ENCODE data around the gene SPOCK1. TPM values are rescaled to one million over a fixed set of nuclear protein-coding genes. Genes with fewer than 3 reads are reported as not detected.

Gene SPOCK1
- total RNA-seq, 2 experiments from 2014 or later, result not detected

DNA sequence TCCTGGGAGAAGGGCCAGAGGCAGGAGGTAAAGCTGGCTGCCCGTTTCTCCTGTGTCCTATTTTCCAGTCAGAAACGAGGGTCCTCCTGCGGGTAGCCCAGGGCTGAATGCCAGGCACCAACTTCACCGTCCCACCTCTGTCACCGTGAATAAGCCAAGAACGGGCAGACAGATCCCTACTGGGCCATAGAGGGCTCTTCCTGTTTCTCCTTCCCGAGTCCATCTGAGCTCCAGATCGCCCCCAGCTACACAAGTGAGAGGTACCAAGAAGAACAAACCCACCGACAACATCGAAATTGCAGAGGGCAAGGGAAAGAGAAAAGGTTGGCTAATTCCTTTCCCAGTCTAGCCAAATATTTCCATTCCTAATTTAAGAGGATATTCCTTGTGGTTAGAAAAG lies 93.7 kb downstream of the SPOCK1 start:
- Mint-ChIP-seq H3K4me3 (no peak overlapping the region), H3K27me3 (peaks cover 3% of the 10 kb centered on the region), H3K36me3 (ENCODE audit: low read depth) (no peaks in the 10 kb centered on the region), H3K27ac (no peak overlapping the region), H3K9me3 (no peaks in the 10 kb centered on the region), H3K4me1 (ENCODE audit: low read depth) (no peaks in the 10 kb centered on the region)
- TF ChIP-seq, protein P1, sequence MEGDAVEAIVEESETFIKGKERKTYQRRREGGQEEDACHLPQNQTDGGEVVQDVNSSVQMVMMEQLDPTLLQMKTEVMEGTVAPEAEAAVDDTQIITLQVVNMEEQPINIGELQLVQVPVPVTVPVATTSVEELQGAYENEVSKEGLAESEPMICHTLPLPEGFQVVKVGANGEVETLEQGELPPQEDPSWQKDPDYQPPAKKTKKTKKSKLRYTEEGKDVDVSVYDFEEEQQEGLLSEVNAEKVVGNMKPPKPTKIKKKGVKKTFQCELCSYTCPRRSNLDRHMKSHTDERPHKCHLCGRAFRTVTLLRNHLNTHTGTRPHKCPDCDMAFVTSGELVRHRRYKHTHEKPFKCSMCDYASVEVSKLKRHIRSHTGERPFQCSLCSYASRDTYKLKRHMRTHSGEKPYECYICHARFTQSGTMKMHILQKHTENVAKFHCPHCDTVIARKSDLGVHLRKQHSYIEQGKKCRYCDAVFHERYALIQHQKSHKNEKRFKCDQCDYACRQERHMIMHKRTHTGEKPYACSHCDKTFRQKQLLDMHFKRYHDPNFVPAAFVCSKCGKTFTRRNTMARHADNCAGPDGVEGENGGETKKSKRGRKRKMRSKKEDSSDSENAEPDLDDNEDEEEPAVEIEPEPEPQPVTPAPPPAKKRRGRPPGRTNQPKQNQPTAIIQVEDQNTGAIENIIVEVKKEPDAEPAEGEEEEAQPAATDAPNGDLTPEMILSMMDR (IDR thresholded peaks at IDR 0.05), result no peak
- CTCF ChIA-PET, result no interaction called here
- POLR2A ChIA-PET, result no interaction called here
- no peak for ATAC-seq
- intact Hi-C loops (cut with micrococcal nuclease), result no loop called here
- no peak for DNase-seq

- Mint-ChIP-seq H3K9me3 (no peaks in the 10 kb centered on the region), H3K27me3 (peaks cover 3% of the 10 kb centered on the region), H3K27ac (no peak overlapping the region), H3K4me3 (no peak overlapping the region), H3K4me1 (ENCODE audit: low read depth) (no peaks in the 10 kb centered on the region), H3K36me3 (ENCODE audit: low read depth) (no peaks in the 10 kb centered on the region)
- intact Hi-C loops (cut with micrococcal nuclease), result no loop called here
- DNase-seq (no peak), ATAC-seq (no peak)
- POLR2A ChIA-PET, result no interaction called here
- CTCF ChIA-PET, result no interaction called here
- TF ChIP-seq, protein P1 (IDR thresholded peaks at IDR 0.05), result no peak
Observed at GRCh38 chr5:137403869-137404268, 95.3 kb downstream of the SPOCK1 start.

DNA sequence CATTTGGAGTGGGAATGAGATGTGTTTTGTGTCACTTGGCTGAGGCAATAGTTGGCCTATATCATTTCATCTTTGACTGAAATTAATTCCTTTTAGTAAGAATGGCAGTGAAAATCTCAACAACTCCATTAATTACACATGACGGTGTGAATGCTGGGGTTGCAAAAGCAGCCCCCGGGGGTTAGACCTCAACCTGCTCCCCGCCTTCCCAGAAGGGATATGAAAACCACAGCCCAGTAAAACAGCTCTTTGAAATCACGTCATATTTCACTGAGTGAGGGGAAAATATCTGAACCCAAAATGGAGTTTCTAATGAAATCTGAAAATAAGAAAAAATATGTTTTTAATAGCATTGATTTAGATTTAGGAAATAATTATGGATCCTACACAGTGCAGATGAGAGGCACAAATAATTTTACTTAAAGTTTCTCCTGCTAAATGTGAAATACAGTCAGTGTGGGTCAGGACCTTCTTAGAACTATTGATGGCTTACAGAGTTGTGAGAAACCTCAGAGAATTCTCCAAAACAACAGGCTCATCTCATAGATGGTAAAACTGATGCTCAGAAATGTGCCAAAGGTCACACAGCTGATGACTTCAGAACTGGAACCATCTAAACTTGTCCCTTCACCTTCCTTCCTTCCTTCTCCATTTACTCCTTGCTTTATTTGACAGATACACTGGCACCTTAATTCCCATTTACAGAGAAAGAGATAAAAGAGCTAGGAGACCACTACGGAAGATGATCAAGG lies 96.5 kb downstream of the SPOCK1 start:
- Mint-ChIP-seq H3K27me3 (peaks cover 3% of the 10 kb centered on the region), H3K4me1 (ENCODE audit: low read depth) (no peaks in the 10 kb centered on the region), H3K36me3 (ENCODE audit: low read depth) (no peaks in the 10 kb centered on the region), H3K9me3 (no peaks in the 10 kb centered on the region), H3K4me3 (no peak overlapping the region), H3K27ac (no peak overlapping the region)
- CTCF ChIA-PET, result no interaction called here
- DNase-seq (no peak), ATAC-seq (no peak)
- TF ChIP-seq, protein P1 (IDR thresholded peaks at IDR 0.05), result no peak
- POLR2A ChIA-PET, result no interaction called here
- intact Hi-C loops (cut with micrococcal nuclease), result no loop called here

- H3K4me3 Mint-ChIP-seq, result no peak overlapping the region
- TF ChIP-seq, protein P1 (IDR thresholded peaks at IDR 0.05), result no peak
- no peaks in the 10 kb centered on the region for H3K9me3 Mint-ChIP-seq
- H3K36me3 Mint-ChIP-seq (ENCODE audit: low read depth), result no peaks in the 10 kb centered on the region
- no peak for ATAC-seq
- H3K27me3 Mint-ChIP-seq, result peaks cover 3% of the 10 kb centered on the region
- no peak for DNase-seq
- no peak overlapping the region for H3K27ac Mint-ChIP-seq
- CTCF ChIA-PET, result no interaction called here
- intact Hi-C loops (cut with micrococcal nuclease), result no loop called here
- POLR2A ChIA-PET, result no interaction called here
- H3K4me1 Mint-ChIP-seq (ENCODE audit: low read depth), result no peaks in the 10 kb centered on the region
Observed at GRCh38 chr5:137401946-137402345, 97.2 kb downstream of the SPOCK1 start.

DNA sequence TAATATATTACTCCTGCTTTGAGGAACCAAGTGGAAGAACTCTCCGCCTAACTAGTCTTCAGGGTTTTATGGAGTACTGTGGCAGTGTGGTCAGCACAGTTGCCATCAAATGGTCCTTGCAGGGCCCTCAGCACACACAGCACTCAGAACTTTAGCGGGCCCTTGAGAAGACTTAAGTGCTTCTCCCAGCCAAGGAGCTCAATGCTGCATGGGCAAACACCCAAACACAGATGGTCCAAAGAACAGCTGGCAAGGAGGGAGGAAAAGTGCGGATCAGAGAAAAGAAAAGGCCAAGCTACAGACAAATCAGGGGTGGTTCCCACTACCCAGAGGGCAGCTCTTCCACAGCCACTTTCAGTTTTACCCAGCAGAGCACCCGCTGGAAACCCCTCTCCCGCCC lies 98.6 kb downstream of the SPOCK1 start:
- Mint-ChIP-seq H3K4me1 (ENCODE audit: low read depth) (no peaks in the 10 kb centered on the region), H3K9me3 (no peaks in the 10 kb centered on the region), H3K27ac (no peak overlapping the region), H3K4me3 (no peak overlapping the region), H3K27me3 (peaks cover 3% of the 10 kb centered on the region), H3K36me3 (ENCODE audit: low read depth) (no peaks in the 10 kb centered on the region)
- ATAC-seq, result no peak
- CTCF ChIA-PET, result no interaction called here
- no peak for DNase-seq
- TF ChIP-seq, protein P1 (IDR thresholded peaks at IDR 0.05), result no peak
- intact Hi-C loops (cut with micrococcal nuclease), result no loop called here
- POLR2A ChIA-PET, result no interaction called here
